ENCODE results near the gene SLC66A2. TPM values are rescaled to one million over a fixed set of nuclear protein-coding genes. Genes with fewer than 3 reads are reported as not detected.

SLC66A2 gene
- total and polyA plus RNA-seq, 8 donors, result 17.3 to 69.8 (median 24.4) TPM

DNA sequence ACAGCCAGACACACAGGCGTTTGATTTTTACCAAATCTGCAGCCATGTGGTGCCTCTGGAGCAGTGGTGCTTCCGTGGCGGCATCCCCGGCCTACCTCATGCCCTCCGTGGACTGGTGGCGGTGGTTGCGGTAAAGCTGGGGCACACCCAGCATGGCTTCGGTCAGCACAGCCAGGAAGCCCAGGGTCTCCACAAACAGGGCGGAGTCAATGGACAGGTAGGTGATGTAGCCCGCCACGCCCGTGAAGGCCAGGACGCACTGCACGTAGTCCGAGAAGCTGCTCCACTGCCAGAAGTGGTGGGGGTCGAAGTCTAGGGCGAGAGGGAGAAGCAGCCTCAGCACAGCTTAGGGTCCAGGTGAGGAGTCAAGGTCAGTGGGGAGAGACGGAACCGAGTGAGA is 32.4 kb downstream of the SLC66A2 start:
- intact Hi-C loops (cut with DNase I), result no loop called here
- no peak for ATAC-seq
- no peaks in the 10 kb centered on the region for H3K4me1 ChIP-seq
- no peaks in the 10 kb centered on the region for H3K27me3 ChIP-seq
- H3K4me3 ChIP-seq, result no peak overlapping the region
- TF ChIP-seq, protein P1, sequence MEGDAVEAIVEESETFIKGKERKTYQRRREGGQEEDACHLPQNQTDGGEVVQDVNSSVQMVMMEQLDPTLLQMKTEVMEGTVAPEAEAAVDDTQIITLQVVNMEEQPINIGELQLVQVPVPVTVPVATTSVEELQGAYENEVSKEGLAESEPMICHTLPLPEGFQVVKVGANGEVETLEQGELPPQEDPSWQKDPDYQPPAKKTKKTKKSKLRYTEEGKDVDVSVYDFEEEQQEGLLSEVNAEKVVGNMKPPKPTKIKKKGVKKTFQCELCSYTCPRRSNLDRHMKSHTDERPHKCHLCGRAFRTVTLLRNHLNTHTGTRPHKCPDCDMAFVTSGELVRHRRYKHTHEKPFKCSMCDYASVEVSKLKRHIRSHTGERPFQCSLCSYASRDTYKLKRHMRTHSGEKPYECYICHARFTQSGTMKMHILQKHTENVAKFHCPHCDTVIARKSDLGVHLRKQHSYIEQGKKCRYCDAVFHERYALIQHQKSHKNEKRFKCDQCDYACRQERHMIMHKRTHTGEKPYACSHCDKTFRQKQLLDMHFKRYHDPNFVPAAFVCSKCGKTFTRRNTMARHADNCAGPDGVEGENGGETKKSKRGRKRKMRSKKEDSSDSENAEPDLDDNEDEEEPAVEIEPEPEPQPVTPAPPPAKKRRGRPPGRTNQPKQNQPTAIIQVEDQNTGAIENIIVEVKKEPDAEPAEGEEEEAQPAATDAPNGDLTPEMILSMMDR (IDR thresholded peaks at IDR 0.05), result no peak
- peak in 2 of 4 donors; percentile 27 to 69 for DNase-seq
- peaks cover 0 to 61% of the 10 kb centered on the region in 2 donors for H3K36me3 ChIP-seq
- no peak overlapping the region for H3K27ac ChIP-seq
- peaks cover 0 to 11% of the 10 kb centered on the region in 2 donors for H3K9me3 ChIP-seq

DNA sequence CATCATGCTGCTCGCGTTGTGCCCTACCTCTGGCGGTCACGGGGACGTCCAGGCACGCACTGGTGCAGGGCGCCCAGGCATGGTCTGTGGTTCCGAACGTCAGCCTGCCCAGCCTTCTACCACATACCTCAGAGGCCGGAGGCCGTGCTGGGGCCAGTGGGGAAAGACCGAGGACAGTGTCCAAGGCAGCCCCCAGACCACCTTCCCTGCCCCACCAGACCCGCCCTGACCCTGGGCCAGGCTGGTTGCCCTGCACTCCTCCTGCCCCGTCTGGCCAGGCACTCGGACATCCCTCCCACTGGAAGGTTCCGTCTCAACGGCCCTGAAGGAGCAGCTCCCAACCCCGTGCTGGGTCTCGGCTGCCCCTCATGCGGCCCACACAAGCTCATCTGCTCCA is 32.8 kb downstream of the SLC66A2 start:
- Histone ChIP-seq H3K27me3 (no peaks in the 10 kb centered on the region), H3K36me3 (peaks cover 0 to 59% of the 10 kb centered on the region in 2 donors), H3K27ac (no peak overlapping the region), H3K4me3 (no peak overlapping the region), H3K4me1 (no peaks in the 10 kb centered on the region), H3K9me3 (peaks cover 0 to 11% of the 10 kb centered on the region in 2 donors)
- intact Hi-C loops (cut with DNase I), result no loop called here
- DNase-seq (peak in 2 of 4 donors; percentile 27 to 75), ATAC-seq (no peak)
- TF ChIP-seq, protein P1 (IDR thresholded peaks at IDR 0.05), result no peak

DNA sequence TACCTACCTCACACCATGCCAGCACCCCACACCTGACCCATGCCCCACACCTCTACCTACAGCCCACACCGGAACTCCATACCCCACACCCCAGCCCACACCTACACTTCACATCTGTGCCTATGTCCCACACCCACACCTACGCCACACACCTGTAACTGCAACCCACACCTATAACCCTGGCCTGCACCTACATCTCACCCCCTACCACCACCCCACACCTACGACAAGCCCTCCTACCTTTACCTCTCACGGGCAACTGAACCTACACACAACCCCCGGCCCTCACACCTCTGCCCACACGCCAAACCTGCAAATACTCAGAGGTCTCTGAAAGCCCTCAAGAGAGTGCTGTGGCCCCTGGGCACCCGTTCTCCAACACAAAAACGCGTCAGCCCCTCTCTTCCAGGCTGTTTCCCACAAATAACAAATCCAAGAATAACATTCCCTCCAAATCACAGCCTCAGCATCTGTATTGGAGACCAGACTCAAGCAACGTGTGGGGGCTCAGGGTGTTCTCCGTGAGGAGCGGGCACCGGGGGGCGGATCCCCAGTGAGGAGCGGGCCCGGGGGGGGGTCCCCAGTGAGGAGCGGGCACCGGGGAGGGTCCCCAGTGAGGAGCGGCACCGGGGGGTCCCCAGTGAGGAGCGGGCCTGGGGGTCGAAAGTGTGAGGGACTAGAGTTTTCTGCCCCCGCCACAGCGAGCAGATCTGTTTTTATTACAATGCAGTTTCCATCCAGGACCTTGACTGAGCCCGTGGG is 33.4 kb downstream of the SLC66A2 start:
- Histone ChIP-seq H3K4me3 (no peak overlapping the region), H3K27ac (no peak overlapping the region), H3K27me3 (no peaks in the 10 kb centered on the region), H3K4me1 (no peaks in the 10 kb centered on the region), H3K36me3 (peaks cover 0 to 61% of the 10 kb centered on the region in 2 donors), H3K9me3 (peaks cover 0 to 11% of the 10 kb centered on the region in 2 donors)
- ATAC-seq (no peak), DNase-seq (no peak)
- intact Hi-C loops (cut with DNase I), result no loop called here
- TF ChIP-seq, protein P1 (IDR thresholded peaks at IDR 0.05), result no peak

DNA sequence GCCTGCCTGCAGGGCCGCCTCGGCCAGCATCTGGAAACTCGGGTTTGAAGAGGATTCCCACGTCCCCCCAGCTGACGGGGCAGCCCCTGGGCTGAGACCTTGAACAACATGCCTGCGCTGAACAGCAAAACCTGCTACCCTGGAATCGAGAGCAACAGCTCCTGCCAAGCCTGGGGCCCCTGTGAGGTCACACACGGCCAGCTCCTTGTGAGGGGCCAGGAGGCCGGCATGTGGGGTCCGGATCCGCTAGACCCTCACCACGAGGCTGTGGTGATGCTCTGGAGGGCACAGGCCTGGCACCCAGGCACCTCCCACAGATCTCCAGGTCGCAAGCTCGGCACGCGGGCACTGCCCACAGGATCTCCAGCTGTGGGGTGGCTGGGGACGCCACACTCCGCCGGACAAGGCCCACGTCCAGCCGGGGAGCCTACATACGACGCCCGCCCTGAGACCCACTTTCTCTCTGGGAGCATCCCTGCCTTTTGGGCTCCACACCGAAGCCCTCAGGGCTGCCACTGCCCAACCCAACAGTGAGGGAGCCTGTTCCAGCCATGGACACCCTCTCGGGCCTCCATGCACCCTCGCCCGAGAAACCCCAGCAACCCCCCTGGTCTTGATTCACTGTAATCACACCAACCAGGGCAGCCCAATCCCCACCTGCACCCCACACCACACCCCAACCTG is 34.1 kb downstream of the SLC66A2 start:
- ATAC-seq (no peak), DNase-seq (peak in 1 of 4 donors; percentile 71)
- Histone ChIP-seq H3K9me3 (peaks cover 0 to 11% of the 10 kb centered on the region in 2 donors), H3K27me3 (no peaks in the 10 kb centered on the region), H3K4me3 (no peak overlapping the region), H3K36me3 (peaks cover 0 to 66% of the 10 kb centered on the region in 2 donors), H3K27ac (no peak overlapping the region), H3K4me1 (no peaks in the 10 kb centered on the region)
- intact Hi-C loops (cut with DNase I), result no loop called here
- TF ChIP-seq, protein P1 (IDR thresholded peaks at IDR 0.05), result no peak

DNA sequence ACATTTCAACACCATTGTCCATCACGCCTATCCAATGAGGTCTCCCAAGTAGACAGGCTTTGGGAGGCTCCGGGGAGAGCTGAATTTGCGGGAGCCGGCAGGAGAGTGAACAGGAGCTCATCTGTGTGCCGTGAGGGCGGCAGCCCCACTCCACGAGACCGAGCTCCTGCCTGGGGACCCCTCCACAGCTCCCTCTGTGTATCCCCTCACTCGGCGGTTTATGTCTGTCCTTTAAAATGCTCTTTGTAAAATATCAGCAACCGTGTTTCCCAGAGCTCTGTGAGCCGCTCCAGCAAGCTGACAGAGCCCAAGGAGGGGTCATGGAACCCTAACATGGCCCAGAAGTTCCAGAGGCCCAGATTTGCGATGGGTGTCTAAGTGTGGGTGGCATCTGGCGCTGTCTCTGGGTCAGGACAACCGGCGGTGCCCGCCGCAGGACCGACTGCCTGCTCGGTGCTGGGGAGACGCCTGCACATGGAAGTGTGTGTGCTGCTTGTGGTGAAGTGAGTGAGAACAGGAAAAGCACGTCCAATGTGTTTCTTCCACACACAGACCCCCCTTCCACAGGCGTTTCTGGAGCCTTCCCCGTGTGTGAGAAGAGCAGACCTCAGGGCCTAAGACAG is 34.8 kb downstream of the SLC66A2 start:
- no peaks in the 10 kb centered on the region for H3K4me1 ChIP-seq
- H3K36me3 ChIP-seq, result peaks cover 0 to 66% of the 10 kb centered on the region in 2 donors
- DNase-seq, result peak in 1 of 4 donors; percentile 53
- H3K27me3 ChIP-seq, result no peaks in the 10 kb centered on the region
- H3K9me3 ChIP-seq, result peaks cover 0 to 11% of the 10 kb centered on the region in 2 donors
- H3K27ac ChIP-seq, result no peak overlapping the region
- no peak for ATAC-seq
- H3K4me3 ChIP-seq, result no peak overlapping the region
- intact Hi-C loops (cut with DNase I), result no loop called here
- TF ChIP-seq, protein P1 (IDR thresholded peaks at IDR 0.05), result no peak

All from left lung (tissue), 10 donors.